ENCODE data around the gene MPG.

- TF ChIP-seq CTCF (conservative IDR thresholded peaks at IDR 0.05) (peak; percentile 98), ZFX (IDR thresholded peaks at IDR 0.05) (no peak)
These were observed 12.3 kb upstream of the MPG start for GRCh38 chr16:65745-66144.
